ENCODE data around the gene CHRND.
"Not testable (repeated sequence)": the region's sequence is repeated elsewhere in the genome, so short reads cannot be mapped to it uniquely, and the experiment has no call there.

CHRND gene

DNA sequence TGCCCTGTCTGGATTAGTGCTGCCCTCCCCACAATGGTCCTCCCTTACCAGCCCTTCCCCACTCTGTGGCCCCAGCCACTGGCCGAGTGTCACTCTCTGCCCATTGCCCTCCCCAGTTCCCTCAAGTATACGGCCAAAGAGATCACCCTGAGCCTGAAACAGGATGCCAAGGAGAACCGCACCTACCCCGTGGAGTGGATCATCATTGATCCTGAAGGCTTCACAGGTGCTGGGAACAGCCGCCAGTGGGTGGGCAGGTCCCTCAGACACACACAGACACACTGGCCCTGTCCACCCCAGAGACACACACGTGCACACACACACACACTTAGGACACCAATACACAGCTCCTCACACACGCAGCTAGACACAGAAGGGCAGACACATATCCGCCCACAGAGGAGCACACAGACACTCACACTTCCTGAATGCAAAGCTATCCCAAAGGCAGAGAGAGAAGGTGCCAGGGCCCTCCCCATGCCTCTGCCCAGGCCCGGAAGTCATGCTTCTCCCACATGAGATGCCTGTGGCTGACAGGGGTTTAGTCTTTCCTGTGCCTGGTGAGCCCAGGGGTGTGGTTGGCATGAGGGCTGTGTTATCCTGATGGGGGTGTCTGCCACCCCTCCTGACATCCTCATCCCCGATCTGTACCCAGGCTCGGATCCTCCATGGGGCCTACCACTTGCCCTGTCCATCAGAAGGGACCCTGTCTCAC, 2.9 kb downstream of the CHRND start:
- DNase-seq (ENCODE audit: low read depth): no peak

DNA sequence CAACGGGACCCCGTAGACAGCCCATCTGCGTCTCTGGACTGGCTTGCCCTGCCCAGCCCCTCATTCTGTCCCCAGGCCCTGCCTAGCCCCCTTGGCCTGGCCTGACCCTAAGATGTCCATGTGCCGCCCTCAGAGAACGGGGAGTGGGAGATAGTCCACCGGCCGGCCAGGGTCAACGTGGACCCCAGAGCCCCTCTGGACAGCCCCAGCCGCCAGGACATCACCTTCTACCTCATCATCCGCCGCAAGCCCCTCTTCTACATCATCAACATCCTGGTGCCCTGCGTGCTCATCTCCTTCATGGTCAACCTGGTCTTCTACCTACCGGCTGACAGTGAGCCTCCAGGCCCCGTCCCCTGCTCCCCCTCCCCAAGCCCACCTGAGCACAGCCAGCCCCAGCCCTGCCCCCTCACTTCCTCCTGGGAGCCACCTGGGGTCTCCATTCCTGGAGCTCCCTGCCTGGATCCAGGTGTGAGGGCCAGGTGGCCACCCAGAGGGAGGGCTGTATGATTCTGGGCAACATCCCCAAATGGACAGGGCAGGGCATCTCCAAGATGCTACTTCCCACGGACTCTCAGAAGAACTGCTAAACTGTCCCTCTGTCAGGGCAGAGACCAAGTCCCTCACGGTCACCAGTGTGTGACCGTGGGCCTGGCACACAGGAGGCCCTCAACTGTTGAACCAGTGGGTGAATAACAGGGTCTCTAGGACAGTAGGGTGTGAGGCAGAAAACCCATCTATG, 4.0 kb downstream of the CHRND start:
- no peak for DNase-seq (ENCODE audit: low read depth)

DNA sequence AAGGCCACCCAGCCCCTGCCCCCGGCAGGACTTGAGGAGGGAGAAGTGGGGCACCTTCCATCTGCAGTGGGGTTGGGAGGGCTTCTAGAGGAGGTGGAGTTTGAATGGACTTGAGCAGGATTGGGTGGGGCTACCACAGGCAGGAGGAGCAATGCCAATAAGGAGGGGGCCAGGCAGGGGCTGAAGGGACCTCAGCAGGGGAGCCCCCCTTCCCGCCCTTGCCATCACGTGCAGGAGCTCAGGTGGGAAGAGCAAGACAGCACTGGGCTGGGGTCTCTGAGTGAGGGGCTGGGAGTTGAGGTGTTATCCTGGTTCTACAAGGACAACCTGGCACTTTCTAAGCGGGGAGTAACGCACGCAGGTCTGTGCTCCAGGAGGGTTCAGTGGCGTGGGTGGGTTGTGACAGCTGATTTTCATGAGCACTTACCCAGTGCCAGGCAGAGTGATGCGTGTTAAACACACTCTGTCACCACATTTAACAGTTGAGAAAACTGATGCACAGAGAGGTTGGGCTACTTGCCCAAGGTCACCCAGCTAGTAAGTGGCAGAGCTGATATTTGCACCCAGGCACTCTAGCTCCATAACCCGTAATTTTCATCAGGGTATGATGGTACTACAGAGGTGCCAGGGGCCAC, 4.8 kb downstream of the CHRND start:
- DNase-seq (ENCODE audit: low read depth): no peak

DNA sequence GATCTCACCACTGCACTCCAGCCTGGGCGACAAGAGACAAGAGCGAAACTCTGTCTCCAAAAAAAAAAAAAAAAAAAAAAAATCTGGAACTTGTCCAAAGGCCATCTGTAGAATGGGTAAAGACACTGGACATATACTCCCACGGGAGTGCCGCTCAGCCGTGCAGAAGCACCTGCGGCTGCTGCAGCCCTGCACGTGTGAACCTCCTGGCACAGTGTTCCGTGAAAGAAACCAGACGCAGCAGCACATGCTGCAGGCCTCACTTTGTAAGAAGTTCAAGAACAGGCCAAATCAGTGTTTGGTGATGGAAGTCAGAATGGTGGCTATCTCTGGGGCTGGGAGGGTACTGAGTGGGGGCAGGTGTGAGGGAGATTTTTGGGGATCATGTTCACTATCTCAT, 6.5 kb downstream of the CHRND start:
- DNase-seq (ENCODE audit: low read depth): no peak

DNA sequence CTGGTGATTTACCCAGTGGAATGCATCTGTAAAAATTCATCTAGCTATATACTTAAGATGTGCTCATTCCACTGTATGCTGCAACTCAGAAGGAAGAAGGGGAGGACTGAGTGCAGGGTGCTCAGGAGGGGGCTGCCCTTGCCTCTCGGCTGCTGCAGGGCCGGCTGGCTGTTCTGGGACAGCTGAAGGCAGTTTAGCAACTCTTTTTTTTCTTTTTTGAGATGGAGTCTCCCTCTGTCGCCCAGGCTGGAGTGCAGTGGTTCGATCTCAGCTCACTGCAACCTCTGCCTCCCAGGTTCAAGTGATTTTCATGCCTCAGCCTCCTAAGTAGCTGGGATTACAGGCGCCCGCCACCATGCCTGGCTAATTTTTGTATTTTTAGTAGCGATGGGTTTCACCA, 6.9 kb downstream of the CHRND start:
- DNase-seq (ENCODE audit: low read depth): not testable (repeated sequence)

DNA sequence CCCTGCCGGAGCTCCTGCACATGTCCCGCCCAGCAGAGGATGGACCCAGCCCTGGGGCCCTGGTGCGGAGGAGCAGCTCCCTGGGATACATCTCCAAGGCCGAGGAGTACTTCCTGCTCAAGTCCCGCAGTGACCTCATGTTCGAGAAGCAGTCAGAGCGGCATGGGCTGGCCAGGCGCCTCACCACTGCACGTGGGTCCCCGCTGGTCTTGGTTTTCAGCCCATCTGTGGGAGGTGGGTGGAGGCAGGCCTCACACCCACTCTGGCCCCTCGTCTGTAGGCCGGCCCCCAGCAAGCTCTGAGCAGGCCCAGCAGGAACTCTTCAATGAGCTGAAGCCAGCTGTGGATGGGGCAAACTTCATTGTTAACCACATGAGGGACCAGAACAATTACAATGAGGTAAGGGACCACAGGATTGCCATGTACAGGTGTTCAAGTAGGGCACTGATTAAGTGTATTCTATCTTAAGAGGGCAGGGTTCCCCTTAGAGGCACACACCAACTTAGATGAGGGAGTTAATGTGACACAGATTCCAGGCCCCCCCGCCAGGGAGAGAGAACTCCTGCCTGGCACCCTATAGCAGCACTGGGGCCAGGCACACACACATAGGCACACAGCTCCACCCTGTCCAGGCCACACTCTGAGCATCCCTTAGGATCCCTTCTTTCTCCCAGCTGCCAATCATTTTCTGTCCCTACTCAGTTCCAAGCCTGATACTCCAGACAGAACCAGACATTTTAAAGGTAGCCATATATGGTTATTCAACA, 8.2 kb downstream of the CHRND start:
- no peak for DNase-seq (ENCODE audit: low read depth)

DNA sequence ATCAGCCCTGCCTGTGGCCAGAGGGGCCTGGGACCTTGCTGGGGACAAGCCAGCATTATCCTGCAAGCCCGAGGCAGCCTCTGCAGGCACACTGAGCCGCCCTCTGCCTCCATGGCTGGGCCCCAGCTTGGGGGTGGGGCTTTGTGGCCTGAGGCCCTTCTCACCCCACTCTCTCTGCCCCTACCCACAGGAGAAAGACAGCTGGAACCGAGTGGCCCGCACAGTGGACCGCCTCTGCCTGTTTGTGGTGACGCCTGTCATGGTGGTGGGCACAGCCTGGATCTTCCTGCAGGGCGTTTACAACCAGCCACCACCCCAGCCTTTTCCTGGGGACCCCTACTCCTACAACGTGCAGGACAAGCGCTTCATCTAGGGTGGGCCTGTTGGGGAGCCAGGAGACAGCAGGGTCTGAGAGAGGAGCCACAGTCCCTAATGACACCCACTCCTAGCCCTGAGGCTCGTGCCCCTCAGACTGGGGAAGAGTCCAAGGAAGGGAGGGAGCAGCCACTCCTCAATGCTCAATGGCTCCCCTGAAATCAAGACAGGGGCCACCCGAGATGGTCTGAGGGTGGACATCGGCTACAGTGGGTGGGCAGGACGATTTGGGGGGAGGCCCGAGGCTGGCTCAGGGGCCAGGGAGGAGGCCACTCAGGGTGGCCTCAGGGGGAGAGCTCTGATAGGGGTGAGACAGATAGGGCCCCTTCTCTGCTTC, 9.1 kb downstream of the CHRND start:
- DNase-seq (ENCODE audit: low read depth): no peak

DNA sequence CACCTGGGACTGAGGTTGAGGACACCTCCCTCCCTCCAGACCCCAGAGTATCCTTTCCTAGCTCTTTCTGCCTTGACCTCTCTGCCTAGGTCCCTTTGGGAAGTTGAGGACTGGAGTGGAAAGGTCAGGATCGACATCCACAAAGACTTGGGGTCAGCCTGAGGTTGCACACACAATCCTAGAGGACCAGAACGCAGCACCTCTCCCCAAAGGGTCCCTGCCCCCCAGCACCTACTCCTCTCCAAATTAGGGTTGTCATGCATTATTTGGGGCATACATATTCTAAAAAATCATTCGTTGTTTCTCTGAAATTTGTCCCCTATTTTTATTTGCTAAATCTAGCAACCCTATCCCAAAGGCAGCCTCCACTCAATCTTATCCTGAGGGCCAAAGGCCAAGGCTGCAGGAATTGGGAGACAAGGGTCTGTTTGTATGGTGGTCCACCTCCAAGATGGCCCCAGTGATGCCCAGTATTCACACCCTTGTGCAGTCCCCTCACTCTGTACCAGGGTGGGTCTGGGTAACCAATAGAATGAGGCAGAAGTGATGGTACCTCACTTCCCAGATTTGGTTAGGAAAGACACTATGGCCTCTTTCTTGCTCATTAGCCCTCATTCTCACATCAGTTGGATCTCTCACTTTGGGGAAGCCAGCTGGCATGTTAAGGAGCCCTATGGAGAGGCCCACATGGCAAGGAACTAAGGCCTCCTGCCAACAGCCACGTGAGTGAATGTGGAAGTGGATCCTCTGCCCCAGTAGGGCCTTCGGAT, 10.0 kb downstream of the CHRND start:
- no peak for DNase-seq (ENCODE audit: low read depth)

DNA sequence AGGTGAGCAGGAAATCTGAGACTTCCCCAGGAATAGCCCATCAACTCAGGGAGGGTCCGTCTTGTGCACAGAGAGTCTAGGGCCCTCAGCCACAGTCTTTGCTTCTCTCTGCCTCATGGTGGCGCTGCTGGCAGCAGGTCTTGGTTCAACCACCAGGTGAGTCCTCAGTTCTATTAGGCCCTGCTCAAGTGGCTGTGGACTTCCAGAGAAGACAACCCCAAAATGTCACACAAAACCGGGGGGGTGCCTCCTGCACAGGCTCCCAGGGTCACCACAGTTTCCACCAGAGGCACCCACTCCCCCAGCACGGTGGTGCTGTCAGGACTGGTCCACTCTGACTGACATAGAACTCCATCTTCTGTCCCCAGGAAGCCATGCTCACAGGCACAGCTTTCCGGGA, 11.1 kb downstream of the CHRND start:
- DNase-seq (ENCODE audit: low read depth): no peak

DNA sequence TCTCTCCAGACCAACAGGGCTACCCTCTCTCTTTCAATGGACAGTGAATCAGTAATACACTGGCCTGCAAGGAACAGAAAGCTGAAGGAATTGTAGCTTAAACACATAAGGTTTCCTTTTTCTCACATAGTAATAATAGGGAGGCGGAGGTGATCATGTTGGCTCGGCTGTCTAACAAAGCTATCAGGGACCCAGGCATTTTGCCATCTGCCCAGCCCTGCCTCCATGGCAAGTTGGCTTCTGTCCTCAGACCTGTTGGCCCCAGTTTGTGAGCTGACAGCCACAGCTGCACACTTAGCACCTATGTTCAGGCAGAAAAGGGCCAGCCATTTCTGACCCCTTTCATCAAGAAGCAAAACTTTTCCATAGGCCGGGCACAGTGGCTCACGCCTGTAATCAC, 11.5 kb downstream of the CHRND start:
- no peak for DNase-seq (ENCODE audit: low read depth)

DNA sequence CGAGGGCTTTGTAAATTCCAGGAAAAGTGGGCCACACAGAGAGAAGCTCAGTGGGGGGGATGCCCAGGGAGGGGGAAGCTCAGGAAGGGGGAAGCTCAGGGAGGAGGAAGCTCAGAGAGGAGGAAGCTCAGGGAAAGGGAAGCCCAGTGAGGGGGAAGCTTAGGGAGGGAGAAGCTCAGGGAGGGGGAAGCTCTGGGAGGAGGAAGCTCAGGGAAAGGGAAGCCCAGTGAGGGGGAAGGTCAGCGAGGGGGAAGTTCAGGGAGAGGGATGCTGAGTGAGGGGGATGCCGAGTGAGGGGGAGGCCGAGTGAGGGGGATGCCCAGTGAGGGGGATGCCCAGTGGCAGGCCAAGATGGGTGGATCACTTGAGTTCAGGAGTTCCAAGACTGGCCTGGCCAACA, 12.7 kb downstream of the CHRND start:
- DNase-seq (ENCODE audit: low read depth): no peak

DNA sequence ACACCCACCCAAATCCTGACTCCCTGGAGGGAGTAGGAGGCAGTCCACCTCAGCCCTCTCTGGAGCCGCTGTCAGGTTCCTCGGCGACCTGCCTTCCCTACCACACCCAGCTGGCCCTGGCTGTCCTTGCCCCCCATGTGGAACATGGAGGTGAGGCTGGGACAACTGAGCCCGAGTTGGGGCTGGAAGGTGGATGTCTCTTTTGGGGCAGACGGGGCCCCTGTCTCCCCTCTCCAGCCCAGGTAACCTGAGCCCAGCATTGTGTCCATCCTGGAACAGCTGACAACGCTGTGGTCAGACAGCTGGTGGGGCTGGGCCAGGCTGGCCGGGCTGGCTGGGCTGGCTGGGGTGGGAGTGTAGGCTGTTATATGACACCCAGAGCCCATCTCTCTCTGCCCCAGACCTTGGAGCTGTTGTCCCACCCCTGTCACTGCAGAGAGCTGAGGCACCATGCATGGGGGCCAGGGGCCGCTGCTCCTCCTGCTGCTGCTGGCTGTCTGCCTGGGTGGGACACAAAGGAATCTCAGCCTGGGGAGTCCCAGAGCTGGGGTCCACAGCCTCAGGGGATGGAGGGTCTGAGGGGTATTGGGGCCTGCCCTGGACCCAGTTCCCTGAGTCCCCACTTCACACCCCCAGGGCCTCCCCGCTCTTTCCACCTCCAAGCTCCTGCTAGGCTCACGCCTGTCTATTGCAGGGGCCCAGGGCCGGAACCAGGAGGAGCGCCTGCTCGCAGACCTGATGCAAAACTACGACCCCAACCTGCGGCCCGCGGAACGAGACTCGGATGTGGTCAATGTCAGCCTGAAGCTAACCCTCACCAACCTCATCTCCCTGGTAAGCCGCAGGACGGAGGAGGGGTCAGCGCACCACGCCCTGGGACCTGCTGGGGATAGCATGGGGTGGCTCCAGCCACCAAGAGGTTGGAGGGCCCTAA, 13.6 kb downstream of the CHRND start, which contains the start of gene CHRNG:
TSS of gene CHRNG (plus strand) at position 395 of the 934 bp plus-strand sequence. CDS start at position 451, 56 bp downstream.
- no peak for DNase-seq (ENCODE audit: low read depth)

DNA sequence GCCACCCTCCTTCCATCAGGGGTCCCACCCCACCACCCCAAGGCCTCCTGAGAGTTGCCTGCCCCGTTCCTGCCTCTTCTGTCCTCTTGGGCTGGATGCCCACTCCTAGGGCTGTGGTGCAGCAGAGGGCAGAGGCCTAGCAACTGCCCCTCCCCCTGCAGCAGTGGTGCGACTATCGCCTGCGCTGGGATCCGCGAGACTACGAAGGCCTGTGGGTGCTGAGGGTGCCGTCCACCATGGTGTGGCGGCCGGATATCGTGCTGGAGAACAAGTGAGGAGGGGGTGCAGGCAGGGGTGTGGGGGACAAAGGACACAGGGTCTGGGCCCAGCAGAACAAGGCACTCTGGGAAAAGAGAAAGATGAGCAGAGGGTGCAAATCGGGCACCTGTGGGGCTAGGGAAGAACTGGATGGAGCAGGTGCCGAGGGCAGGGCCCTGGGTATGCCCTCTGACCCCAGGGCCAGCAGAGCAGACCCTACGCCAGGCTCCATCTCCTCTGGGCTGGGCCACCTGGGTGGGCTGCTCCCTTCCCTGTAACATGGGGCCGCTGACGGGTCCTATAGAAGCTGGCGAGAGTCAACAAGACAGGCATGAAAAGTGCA, 14.6 kb downstream of the CHRND start:
- DNase-seq (ENCODE audit: low read depth): no peak

DNA sequence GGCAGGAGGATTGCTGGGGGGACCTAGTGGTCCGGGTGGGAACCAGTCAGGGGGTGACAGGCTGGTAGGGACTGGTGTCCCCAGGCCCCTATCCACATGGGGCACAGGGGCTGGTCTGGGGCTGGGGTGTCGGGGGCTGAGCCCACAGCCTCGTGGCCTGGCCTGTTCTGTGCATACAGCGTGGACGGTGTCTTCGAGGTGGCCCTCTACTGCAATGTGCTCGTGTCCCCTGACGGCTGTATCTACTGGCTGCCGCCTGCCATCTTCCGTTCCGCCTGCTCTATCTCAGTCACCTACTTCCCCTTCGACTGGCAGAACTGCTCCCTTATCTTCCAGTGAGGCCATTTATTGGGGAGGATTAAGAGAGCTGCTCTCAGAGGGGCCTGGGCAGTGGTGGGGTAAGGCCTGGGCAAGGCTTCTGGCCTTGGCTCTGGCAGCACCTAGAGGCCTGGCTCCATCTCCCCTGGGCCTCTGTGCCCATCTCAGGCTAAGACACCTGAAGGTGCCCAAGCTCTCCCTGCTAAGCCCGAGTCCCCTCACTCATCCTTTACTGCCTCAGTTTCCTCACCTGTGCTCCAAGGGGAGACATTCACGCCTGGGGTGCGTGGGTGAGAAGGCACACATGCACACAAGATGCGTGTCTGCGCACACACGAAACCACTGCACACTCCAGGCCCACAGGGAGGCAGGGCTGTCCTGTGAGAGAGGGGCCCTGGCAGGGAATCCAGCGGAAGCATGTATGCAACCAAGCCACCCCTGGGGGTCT, 15.4 kb downstream of the CHRND start:
- no peak for DNase-seq (ENCODE audit: low read depth)

DNA sequence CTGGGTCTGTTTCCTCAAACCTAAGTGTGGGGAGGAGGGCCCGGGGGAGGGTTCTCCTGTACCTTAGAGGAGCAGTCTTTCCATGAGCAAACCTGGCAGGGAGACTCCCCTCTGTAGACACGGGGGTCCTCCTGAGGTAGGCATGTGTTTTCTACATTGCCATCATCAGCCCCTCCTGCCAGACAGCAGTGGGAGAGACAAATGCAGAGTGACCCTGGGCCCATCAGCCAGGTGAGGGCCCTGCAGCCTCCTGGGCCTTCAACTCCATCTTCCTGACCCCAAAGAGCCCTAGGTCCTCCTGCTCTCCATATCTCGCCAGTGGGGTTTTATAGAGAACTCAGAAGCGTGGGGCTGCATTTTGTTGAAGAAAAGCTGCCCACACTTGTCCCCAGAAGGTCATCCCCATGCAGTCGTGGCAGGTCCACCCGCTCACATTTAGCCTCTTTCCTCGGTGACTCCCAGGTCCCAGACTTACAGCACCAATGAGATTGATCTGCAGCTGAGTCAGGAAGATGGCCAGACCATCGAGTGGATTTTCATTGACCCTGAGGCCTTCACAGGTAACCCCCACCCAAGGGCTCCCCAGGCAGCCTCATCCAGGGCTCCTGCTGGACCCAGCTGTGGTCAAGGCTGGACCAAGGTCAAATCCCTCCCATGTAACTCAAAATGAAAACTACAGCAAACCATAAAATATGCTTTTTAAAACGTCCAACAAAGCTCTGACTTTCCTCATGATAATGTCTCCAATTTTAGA, 16.2 kb downstream of the CHRND start:
- no peak for DNase-seq (ENCODE audit: low read depth)

DNA sequence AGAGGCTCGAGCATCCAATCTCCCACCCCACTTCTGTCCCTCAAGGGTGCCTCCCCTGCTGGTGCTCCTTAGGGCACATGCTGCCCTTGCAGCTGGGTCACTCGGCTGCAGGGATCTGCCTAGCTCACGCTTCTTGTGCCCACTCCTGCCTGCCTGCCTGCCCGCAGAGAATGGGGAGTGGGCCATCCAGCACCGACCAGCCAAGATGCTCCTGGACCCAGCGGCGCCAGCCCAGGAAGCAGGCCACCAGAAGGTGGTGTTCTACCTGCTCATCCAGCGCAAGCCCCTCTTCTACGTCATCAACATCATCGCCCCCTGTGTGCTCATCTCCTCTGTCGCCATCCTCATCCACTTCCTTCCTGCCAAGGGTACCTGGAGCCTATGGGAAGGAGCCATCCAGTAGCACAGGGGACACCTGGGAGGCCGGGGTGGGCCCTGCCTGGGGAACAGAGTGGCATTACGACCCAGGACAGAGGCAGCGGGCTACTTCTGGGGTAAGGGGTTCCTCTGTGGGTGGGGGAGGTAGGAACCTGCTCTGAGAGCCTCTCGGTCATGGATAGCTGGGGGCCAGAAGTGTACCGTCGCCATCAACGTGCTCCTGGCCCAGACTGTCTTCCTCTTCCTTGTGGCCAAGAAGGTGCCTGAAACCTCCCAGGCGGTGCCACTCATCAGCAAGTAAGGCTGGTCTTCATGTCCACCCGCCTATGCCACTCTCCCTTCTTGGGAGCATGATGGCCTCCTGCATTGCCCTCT, 16.9 kb downstream of the CHRND start:
- DNase-seq (ENCODE audit: low read depth): no peak

DNA sequence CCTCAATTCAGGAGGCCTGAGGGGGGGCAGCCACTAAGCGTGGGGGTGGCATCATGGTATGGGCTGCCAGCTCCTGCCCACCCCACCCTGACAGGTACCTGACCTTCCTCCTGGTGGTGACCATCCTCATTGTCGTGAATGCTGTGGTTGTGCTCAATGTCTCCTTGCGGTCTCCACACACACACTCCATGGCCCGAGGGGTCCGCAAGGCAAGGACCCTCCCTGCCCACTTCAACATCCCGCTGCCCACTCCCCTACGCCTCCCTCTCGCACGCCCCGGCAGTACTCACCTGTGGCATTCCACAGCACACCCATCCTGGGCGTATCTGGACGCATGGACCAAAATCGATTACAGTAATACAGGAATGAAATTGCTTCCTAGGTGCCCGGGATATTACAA, 17.5 kb downstream of the CHRND start:
- no peak for DNase-seq (ENCODE audit: low read depth)
